Naive thymus-derived CD4-positive, alpha-beta T cell (primary cell): ENCODE measurements around the gene PARG. TPM values are rescaled to one million over a fixed set of nuclear protein-coding genes. Genes with fewer than 3 reads are reported as not detected.
"Not testable (repeated sequence)": the region's sequence is repeated elsewhere in the genome, so short reads cannot be mapped to it uniquely, and the experiment has no call there.

Source experiments
- ATAC-seq: fragments of 150-1000 bp; cut with Tn5 transposase; 2 replicates; pipeline ENCODE4 v1.10.0; 2021; ENCODE audit warnings: mild to moderate bottlenecking, moderate library complexity
- CTCF ChIA-PET: fragments of 350-600 bp; sonication (Branson Sonifier 250); formaldehyde crosslinking; loops from one replicate; lab custom pipeline; 2021; ENCODE audit warnings: antibody characterized with exemption; lab: Charles Lee
- POLR2A ChIA-PET: fragments of 350-600 bp; sonication (Branson Sonifier 250); formaldehyde crosslinking; loops from one replicate; lab custom pipeline; 2021; ENCODE audit warnings: antibody characterized with exemption, inconsistent platforms; lab: Charles Lee
- DNase-seq, 9 donors: peaks; one replicate each; pipeline versions ENCODE4 v3.0.0 to v3.0.0-alpha.2; 2020 to 2022; ENCODE audit warnings: mixed read lengths in 1 of 9
- H3K27ac ChIP-seq: one replicate; pipeline ENCODE4 v1.7.0; 2013; ENCODE audit warnings: mild to moderate bottlenecking, low read depth, low read length, moderate library complexity
- H3K27me3 ChIP-seq, 2 donors: one replicate each; pipeline ENCODE4 v1.7.0; 2013; ENCODE audit warnings: low read length in 2 of 2, mild to moderate bottlenecking in 2 of 2, moderate library complexity in 2 of 2; ENCODE audit not compliant: control insufficient read depth in 2 of 2, insufficient read depth in 2 of 2
- H3K36me3 ChIP-seq, 3 experiments: 1 replicate in 2 of 3; 2 replicates in 1 of 3; pipeline ENCODE4 v1.7.0; 2013; ENCODE audit warnings: low read length in 3 of 3, mild to moderate bottlenecking in 3 of 3, moderate library complexity in 1 of 3; ENCODE audit not compliant: insufficient read depth in 3 of 3, control insufficient read depth in 2 of 3
- H3K4me1 ChIP-seq, 2 donors: one replicate each; pipeline ENCODE4 v1.7.0; 2013; ENCODE audit warnings: low read length in 2 of 2, mild to moderate bottlenecking in 2 of 2, moderate library complexity in 1 of 2; ENCODE audit not compliant: control insufficient read depth in 2 of 2, insufficient read depth in 2 of 2
- H3K4me3 ChIP-seq: 2 replicates; pipeline ENCODE4 v1.7.0; 2013; ENCODE audit warnings: mild to moderate bottlenecking, low read length
- H3K9me3 ChIP-seq, 3 experiments: 1 replicate in 2 of 3; 2 replicates in 1 of 3; pipeline ENCODE4 v1.7.0; 2013; ENCODE audit warnings: low read length in 3 of 3; ENCODE audit not compliant: control insufficient read depth in 2 of 3
- H3K27ac Mint-ChIP-seq, 9 donors: one replicate each; pipeline ENCODE4 v1.8.0; 2020 to 2022; ENCODE audit warnings: mixed read lengths in 9 of 9, mild to moderate bottlenecking in 8 of 9, moderate library complexity in 5 of 9, inconsistent platforms in 2 of 9
- H3K27me3 Mint-ChIP-seq, 5 donors: one replicate each; pipeline ENCODE4 v1.8.0; 2021 to 2022; ENCODE audit warnings: mixed read lengths in 5 of 5, mild to moderate bottlenecking in 1 of 5
- H3K36me3 Mint-ChIP-seq, 5 donors: one replicate each; pipeline ENCODE4 v1.8.0; 2020 to 2022; ENCODE audit warnings: mixed read lengths in 5 of 5, mild to moderate bottlenecking in 3 of 5, inconsistent platforms in 1 of 5
- H3K4me1 Mint-ChIP-seq, 7 donors: one replicate each; pipeline ENCODE4 v1.8.0; 2020 to 2022; ENCODE audit warnings: mixed read lengths in 7 of 7, mild to moderate bottlenecking in 3 of 7, inconsistent platforms in 1 of 7
- H3K4me3 Mint-ChIP-seq, 10 donors: one replicate each; pipeline ENCODE4 v1.8.0; 2020 to 2022; ENCODE audit warnings: mild to moderate bottlenecking in 10 of 10, mixed read lengths in 10 of 10, moderate library complexity in 6 of 10, inconsistent platforms in 2 of 10
- H3K9me3 Mint-ChIP-seq, 11 donors: one replicate each; pipeline ENCODE4 v1.8.0; 2020 to 2022; ENCODE audit warnings: mixed read lengths in 11 of 11, mild to moderate bottlenecking in 4 of 11, inconsistent platforms in 1 of 11, moderate library complexity in 1 of 11
- intact Hi-C, 2 donors: fragments of 100-400 bp; cut with micrococcal nuclease; formaldehyde crosslinking; loops; one replicate each; pipeline ENCODE4 v1.15.1; 2023
- polyA plus RNA-seq, 2 donors: library from polyadenylated mRNA; unstranded; fragments of 300-500 nt; fragmentation: Illumina TruSeq; gene quantifications; one replicate each; pipeline ENCODE4 v1.2.3, GENCODE V29; 2021
- total RNA-seq, 6 experiments: library from RNA in 5 of 6; stranded (reverse) in 5 of 6; gene quantifications; 1 replicate in 5 of 6; 2 replicates in 1 of 6; pipeline ENCODE4 v1.2.3 and lab custom pipeline; 2021 to 2026

Gene PARG
- total and polyA plus RNA-seq, 7 experiments from 2014 or later, result 11.4 to 48.2 (median 33.9) TPM

DNA sequence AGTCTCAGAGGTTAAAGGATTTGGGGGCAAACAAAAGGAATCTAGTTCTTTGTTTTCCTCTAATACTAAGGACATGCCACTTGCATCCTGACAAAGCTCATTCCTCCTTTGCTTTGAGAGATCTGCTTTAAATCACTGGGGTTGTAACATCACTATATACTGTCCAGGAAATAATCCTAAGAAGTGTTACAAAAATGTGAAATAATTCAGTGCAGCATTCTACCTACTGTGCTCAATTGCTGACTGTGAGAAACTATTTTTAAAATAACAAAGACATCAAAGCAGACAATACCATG lies 99.5 kb downstream of the PARG start:
- H3K4me3 ChIP-seq, H3K4me1 ChIP-seq, ATAC-seq, intact Hi-C loops, H3K9me3 ChIP-seq, H3K4me1 Mint-ChIP-seq, H3K4me3 Mint-ChIP-seq, H3K27ac ChIP-seq, CTCF ChIA-PET, H3K27me3 ChIP-seq, H3K27ac Mint-ChIP-seq, DNase-seq, H3K9me3 Mint-ChIP-seq, H3K27me3 Mint-ChIP-seq, POLR2A ChIA-PET: not testable (repeated sequence)
- H3K36me3 ChIP-seq, result peaks cover 0 to 58% (median 4%) of the 10 kb centered on the region in 3 experiments
- H3K36me3 Mint-ChIP-seq, result peaks cover 12 to 68% (median 39%) of the 10 kb centered on the region in 5 donors

DNA sequence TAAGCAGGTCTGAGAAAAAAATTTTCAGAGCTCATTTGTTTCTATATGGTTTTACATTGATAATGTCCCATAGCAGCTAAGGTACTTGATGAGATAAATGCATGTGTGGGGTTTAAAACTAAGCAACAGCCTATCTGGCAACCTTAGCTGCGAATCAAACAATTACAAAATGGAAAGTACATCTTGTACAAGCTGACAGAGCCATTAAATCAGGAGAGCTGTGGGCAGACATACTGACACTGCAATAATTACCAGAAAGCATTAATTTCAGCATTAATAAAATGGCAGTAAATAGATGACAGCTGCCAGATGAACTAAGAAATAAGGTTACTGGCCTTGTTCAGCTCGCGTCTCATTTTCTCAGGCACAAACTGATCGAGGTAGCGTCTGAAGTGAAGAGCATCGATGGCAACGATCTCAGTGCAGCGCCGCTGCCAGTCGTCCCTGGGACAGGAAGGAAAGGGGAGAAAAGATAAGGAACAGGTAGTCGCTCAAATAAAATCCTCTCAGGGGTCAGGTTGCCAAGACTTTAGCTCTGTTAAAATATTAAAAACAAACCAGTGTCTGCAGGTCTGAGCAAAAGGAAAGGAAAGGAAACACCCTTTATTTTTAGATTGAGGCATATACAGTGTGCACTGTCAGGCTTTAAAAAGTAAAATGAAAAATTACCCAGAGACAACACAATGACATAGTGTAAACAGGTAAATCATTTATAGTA lies 100.1 kb downstream of the PARG start:
- H3K4me3 Mint-ChIP-seq, result no peak overlapping the region
- Histone ChIP-seq H3K27ac (no peak overlapping the region), H3K9me3 (no peaks in the 10 kb centered on the region), H3K4me1 (no peaks in the 10 kb centered on the region), H3K36me3 (peaks cover 0 to 62% (median 4%) of the 10 kb centered on the region in 3 experiments), H3K27me3 (no peaks in the 10 kb centered on the region), H3K4me3 (no peak overlapping the region)
- H3K4me1 Mint-ChIP-seq, result no peaks in the 10 kb centered on the region
- DNase-seq (no peak), ATAC-seq (no peak)
- H3K27ac Mint-ChIP-seq, result no peak overlapping the region
- ChIA-PET POLR2A (no interaction called here), CTCF (no interaction called here)
- no peaks in the 10 kb centered on the region for H3K27me3 Mint-ChIP-seq
- peaks cover 12 to 73% (median 39%) of the 10 kb centered on the region in 5 donors for H3K36me3 Mint-ChIP-seq
- H3K9me3 Mint-ChIP-seq, result no peaks in the 10 kb centered on the region
- intact Hi-C loops, result no loop called here

DNA sequence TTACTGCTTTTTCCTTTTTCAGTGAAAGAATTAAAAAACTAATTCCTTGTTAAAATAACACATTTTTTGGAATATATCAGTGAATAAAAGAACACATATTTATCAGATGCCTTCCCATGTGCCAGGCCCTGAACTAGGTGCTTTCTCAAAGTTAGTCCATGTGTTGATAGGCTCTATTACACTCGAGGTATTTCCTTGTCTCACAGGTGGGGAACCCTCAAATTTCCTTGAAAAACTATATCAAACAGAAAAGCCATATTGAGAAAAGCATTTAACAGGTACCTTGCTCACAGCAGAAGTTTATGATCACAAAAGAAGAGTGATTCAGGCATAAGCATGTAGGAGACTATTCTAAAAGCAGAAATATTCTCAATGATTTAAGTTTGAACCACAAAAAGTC lies 104.1 kb downstream of the PARG start:
- Mint-ChIP-seq H3K9me3 (no peaks in the 10 kb centered on the region), H3K4me3 (no peak overlapping the region), H3K27me3 (no peaks in the 10 kb centered on the region), H3K36me3 (peaks cover 5 to 72% (median 32%) of the 10 kb centered on the region in 5 donors), H3K4me1 (no peaks in the 10 kb centered on the region), H3K27ac (no peak overlapping the region)
- no peaks in the 10 kb centered on the region for H3K9me3 ChIP-seq
- DNase-seq (no peak), ATAC-seq (no peak)
- H3K36me3 ChIP-seq, result peaks cover 0 to 58% (median 4%) of the 10 kb centered on the region in 3 experiments
- no peak overlapping the region for H3K4me3 ChIP-seq
- H3K27ac ChIP-seq, result no peak overlapping the region
- intact Hi-C loops, result no loop called here
- H3K27me3 ChIP-seq, result no peaks in the 10 kb centered on the region
- POLR2A ChIA-PET, result no interaction called here
- CTCF ChIA-PET, result no interaction called here
- no peaks in the 10 kb centered on the region for H3K4me1 ChIP-seq

DNA sequence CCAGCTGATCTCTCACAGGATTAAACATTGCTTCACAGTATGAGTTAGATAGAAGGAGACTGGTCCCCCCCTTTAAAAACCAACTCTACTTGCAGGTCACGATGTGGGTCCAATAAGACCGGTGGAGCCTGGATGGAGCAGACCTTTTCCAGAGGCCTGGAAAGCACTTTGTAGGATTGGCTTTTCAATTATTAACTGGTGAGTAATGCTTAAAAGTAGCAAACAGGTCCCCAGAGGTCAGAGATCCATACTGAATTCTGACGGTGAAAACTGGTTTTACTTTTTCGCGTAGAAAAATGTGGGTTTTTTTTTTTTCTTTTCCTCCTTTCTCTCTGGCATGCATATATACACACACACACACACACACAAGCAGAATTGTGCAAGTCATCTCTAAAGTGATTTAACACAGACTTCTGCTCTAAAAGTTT lies 104.8 kb downstream of the PARG start:
- Histone ChIP-seq H3K27ac (no peak overlapping the region), H3K27me3 (no peaks in the 10 kb centered on the region), H3K9me3 (no peaks in the 10 kb centered on the region), H3K4me1 (no peaks in the 10 kb centered on the region), H3K4me3 (no peak overlapping the region), H3K36me3 (peaks cover 0 to 57% (median 4%) of the 10 kb centered on the region in 3 experiments)
- ChIA-PET POLR2A (no interaction called here), CTCF (no interaction called here)
- Mint-ChIP-seq H3K27ac (no peak overlapping the region), H3K27me3 (no peaks in the 10 kb centered on the region), H3K36me3 (peaks cover 5 to 73% (median 38%) of the 10 kb centered on the region in 5 donors), H3K9me3 (no peaks in the 10 kb centered on the region), H3K4me3 (no peak overlapping the region), H3K4me1 (no peaks in the 10 kb centered on the region)
- intact Hi-C loops, result no loop called here
- no peak for DNase-seq
- no peak for ATAC-seq

DNA sequence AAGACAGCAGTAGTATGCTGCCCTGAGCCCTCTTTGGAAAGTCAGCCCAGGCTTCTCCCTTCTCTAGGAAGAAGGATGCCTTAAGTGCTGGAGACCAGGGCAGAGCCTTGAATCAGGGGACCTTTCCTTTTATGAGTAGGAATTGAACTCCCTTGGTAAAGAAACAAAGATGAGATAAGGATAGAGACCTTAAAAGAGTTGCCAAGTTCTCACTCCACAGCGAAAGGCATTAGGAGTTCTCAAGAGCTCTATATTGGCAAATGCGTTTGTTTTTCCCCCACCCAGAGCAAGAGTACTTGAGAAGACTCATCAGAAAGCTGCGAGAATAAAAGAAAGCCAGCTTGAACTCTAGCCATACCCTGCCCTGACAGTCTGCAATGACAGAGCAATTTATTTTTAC lies 106.9 kb downstream of the PARG start:
- no peak for ATAC-seq
- POLR2A ChIA-PET, result no interaction called here
- H3K36me3 Mint-ChIP-seq, result peaks cover 4 to 74% (median 39%) of the 10 kb centered on the region in 5 donors

DNA sequence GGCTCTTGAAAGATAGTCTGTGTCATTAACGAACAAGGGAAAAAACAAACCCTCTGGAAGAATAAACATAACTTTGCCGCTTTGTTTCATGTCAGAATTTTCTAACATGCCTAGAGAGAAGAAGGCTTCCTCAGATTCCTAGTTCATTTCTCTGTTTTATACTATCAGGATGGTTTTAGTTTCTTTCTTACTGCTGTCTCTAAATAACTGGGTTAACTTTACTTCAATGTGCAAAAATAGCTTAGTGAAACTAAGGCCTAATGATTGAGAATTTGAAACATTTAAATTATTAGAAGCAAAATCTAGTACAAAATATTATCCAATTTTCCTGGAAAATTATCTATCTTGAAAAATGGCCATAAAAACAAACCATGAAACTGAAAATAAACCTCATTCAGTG lies 107.6 kb downstream of the PARG start:
- Mint-ChIP-seq H3K36me3 (peaks cover 4 to 71% (median 32%) of the 10 kb centered on the region in 5 donors), H3K4me1 (peaks cover 0 to 10% (median 3%) of the 10 kb centered on the region in 7 donors), H3K4me3 (no peak overlapping the region), H3K9me3 (no peaks in the 10 kb centered on the region), H3K27me3 (no peaks in the 10 kb centered on the region), H3K27ac (no peak overlapping the region)
- Histone ChIP-seq H3K4me3 (no peak overlapping the region), H3K36me3 (peaks cover 0 to 45% (median 0%) of the 10 kb centered on the region in 3 experiments), H3K27ac (no peak overlapping the region), H3K9me3 (no peaks in the 10 kb centered on the region), H3K27me3 (no peaks in the 10 kb centered on the region), H3K4me1 (no peaks in the 10 kb centered on the region)
- ChIA-PET POLR2A (no interaction called here), CTCF (no interaction called here)
- ATAC-seq, result no peak
- intact Hi-C loops, result no loop called here
- no peak for DNase-seq

More for the DNA sequence above, 106.9 kb downstream of the PARG start:
- H3K27me3 ChIP-seq, result no peaks in the 10 kb centered on the region
- DNase-seq, result no peak
- H3K4me3 Mint-ChIP-seq, result no peak overlapping the region
- no peaks in the 10 kb centered on the region for H3K9me3 Mint-ChIP-seq
- H3K4me3 ChIP-seq, result no peak overlapping the region
- H3K27ac ChIP-seq, result no peak overlapping the region
- H3K4me1 Mint-ChIP-seq, result peaks cover 0 to 9% (median 3%) of the 10 kb centered on the region in 7 donors
- H3K36me3 ChIP-seq, result peaks cover 0 to 53% (median under 1%) of the 10 kb centered on the region in 3 experiments
- H3K27me3 Mint-ChIP-seq, result no peaks in the 10 kb centered on the region
- H3K4me1 ChIP-seq, result no peaks in the 10 kb centered on the region
- CTCF ChIA-PET, result no interaction called here
- no peaks in the 10 kb centered on the region for H3K9me3 ChIP-seq
- intact Hi-C loops, result no loop called here
- H3K27ac Mint-ChIP-seq, result no peak overlapping the region

DNA sequence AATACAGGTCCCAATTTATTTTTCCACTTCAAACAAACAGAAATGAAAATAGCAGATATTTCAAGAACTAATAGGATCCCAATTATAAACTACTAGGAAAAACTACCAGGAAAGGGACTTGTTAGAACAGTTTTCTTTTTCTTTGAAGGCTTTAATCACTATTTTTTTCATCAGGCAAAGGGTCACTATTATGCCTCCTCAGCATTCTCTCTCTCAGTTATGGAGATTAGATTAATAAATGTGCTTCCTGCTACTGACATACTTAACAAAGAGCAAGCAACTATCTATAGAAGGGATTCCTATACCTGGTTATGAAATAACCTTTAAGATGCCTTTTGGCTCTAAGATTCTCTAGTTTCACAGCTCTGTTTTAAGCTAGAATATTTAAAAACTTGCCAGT lies 108.7 kb downstream of the PARG start:
- H3K9me3 Mint-ChIP-seq, result no peaks in the 10 kb centered on the region
- peaks cover 4 to 67% (median 29%) of the 10 kb centered on the region in 5 donors for H3K36me3 Mint-ChIP-seq
- H3K27me3 Mint-ChIP-seq, result no peaks in the 10 kb centered on the region
- Histone ChIP-seq H3K4me1 (no peaks in the 10 kb centered on the region), H3K27me3 (no peaks in the 10 kb centered on the region), H3K9me3 (no peaks in the 10 kb centered on the region), H3K4me3 (no peak overlapping the region), H3K27ac (no peak overlapping the region), H3K36me3 (peaks cover 0 to 36% (median 0%) of the 10 kb centered on the region in 3 experiments)
- intact Hi-C loops, result no loop called here
- ChIA-PET CTCF (no interaction called here), POLR2A (no interaction called here)
- peaks cover 0 to 10% (median 3%) of the 10 kb centered on the region in 7 donors for H3K4me1 Mint-ChIP-seq
- no peak overlapping the region for H3K4me3 Mint-ChIP-seq
- no peak for DNase-seq
- H3K27ac Mint-ChIP-seq, result no peak overlapping the region
- ATAC-seq, result no peak
